Smooth muscle cell (in vitro differentiated cells): ENCODE results near the gene GGCX. TPM values are rescaled to one million over a fixed set of nuclear protein-coding genes. Genes with fewer than 3 reads are reported as not detected.
"Not testable (repeated sequence)": the region's sequence is repeated elsewhere in the genome, so short reads cannot be mapped to it uniquely, and the experiment has no call there.

ENCODE experiments used
- DNase-seq: peaks from one replicate; lab custom pipeline; 2025; ENCODE audit not compliant: unreplicated experiment; lab: John Stamatoyannopoulos, UW
- H2AFZ ChIP-seq: fragments of 200-600 bp; sonication (generic); 2 replicates; pipeline ENCODE4 v1.6.0; 2016; ENCODE audit warnings: antibody characterized with exemption, low read depth, mild to moderate bottlenecking
- H3F3A ChIP-seq: fragments of 200-600 bp; sonication (generic); 2 replicates; pipeline ENCODE4 v1.6.0; 2017; ENCODE audit warnings: antibody characterized with exemption, low read depth
- H3K27ac ChIP-seq: fragments of 200-600 bp; sonication (generic); 2 replicates; pipeline ENCODE4 v1.5.1; 2016; ENCODE audit warnings: low read depth, mild to moderate bottlenecking
- H3K27me3 ChIP-seq: fragments of 200-600 bp; sonication (generic); 2 replicates; pipeline ENCODE4 v1.6.1; 2016; ENCODE audit warnings: low read depth, mild to moderate bottlenecking
- H3K36me3 ChIP-seq: fragments of 200-600 bp; sonication (generic); 2 replicates; pipeline ENCODE4 v1.5.1; 2016; ENCODE audit warnings: low read depth
- H3K4me1 ChIP-seq: fragments of 200-600 bp; sonication (generic); 2 replicates; pipeline ENCODE4 v1.5.1; 2016; ENCODE audit warnings: low read depth
- H3K4me2 ChIP-seq: fragments of 200-600 bp; sonication (generic); 2 replicates; pipeline ENCODE4 v1.6.0; 2016; ENCODE audit warnings: mild to moderate bottlenecking
- H3K4me3 ChIP-seq: fragments of 200-600 bp; sonication (generic); 2 replicates; pipeline ENCODE4 v1.5.1; 2016; ENCODE audit warnings: mild to moderate bottlenecking
- H3K79me2 ChIP-seq: fragments of 200-600 bp; sonication (generic); 2 replicates; pipeline ENCODE4 v1.6.0; 2016; ENCODE audit warnings: low read depth, mild to moderate bottlenecking
- H3K9ac ChIP-seq: fragments of 200-600 bp; sonication (generic); 2 replicates; pipeline ENCODE4 v1.6.0; 2016; ENCODE audit warnings: low read depth
- H3K9me3 ChIP-seq: fragments of 200-600 bp; sonication (generic); replicated peaks from 2 replicates; pipeline ENCODE4 v1.5.1; 2016; ENCODE audit warnings: low read depth
- H4K20me1 ChIP-seq: fragments of 200-600 bp; sonication (generic); 2 replicates; pipeline ENCODE4 v1.6.0; 2016; ENCODE audit warnings: low read depth
- CTCF ChIP-seq: fragments of 200-600 bp; sonication (generic); IDR thresholded peaks from 2 replicates; pipeline ENCODE4 v1.5.1; 2017; ENCODE audit warnings: borderline replicate concordance, mild to moderate bottlenecking, antibody characterized with exemption; ENCODE audit not compliant: insufficient read depth, poor library complexity, severe bottlenecking
- WGBS: methylation state at CpG from one replicate; pipeline ENCODE4 v1.1.7; 2016; ENCODE audit warnings: low lambda C conversion rate; 5-methylcytosine and 5-hydroxymethylcytosine counted together
- polyA plus RNA-seq: library from polyadenylated mRNA; unstranded; fragments of >200 nt; fragmentation: Nextera tagmentation; extraction: Ambion mirVana; gene quantifications from 2 replicates; pipeline ENCODE4 v1.2.1, GENCODE V29; 2016
- total RNA-seq: library from RNA; depleted of rRNA; stranded (reverse); fragments of >200 nt; gene quantifications from 2 replicates; pipeline ENCODE4 v1.2.3, GENCODE V29; 2014

GGCX gene
- total and polyA plus RNA-seq, 2 experiments from 2014 or later: 44.5 to 83.2 TPM

- Histone ChIP-seq H3K4me2 (peak overlapping the region; percentile 83), H3K4me1 (peaks cover 9% of the 10 kb centered on the region), H3K9me3 (no peaks in the 10 kb centered on the region), H2AFZ (peak overlapping the region; percentile 64), H3K4me3 (peak overlapping the region; percentile 66), H3F3A (peaks cover 7% of the 10 kb centered on the region), H3K79me2 (peaks cover 18% of the 10 kb centered on the region), H4K20me1 (peaks cover 15% of the 10 kb centered on the region), H3K27me3 (no peaks in the 10 kb centered on the region), H3K36me3 (no peaks in the 10 kb centered on the region), H3K27ac (peak overlapping the region; percentile 80), H3K9ac (peak overlapping the region; percentile 67)
- DNase-seq: no peak
- no peak for TF ChIP-seq CTCF
- WGBS: 29% methylated on average over 13 of the region's 13 CpGs
Observed at GRCh38 chr2:85594715-85595300, 33.5 kb upstream of the GGCX start.

- H3K9me3 ChIP-seq: no peaks in the 10 kb centered on the region
- WGBS: 74% methylated on average over 3 of the region's 3 CpGs
- no peaks in the 10 kb centered on the region for H3K36me3 ChIP-seq
- H3K27me3 ChIP-seq: no peaks in the 10 kb centered on the region
- no peak for TF ChIP-seq CTCF
- no peak overlapping the region for H3K4me3 ChIP-seq
- no peak overlapping the region for H3K27ac ChIP-seq
- H3K9ac ChIP-seq: no peak overlapping the region
- H3K79me2 ChIP-seq: peaks cover 18% of the 10 kb centered on the region
- no peak for DNase-seq
- peaks cover 9% of the 10 kb centered on the region for H3K4me1 ChIP-seq
- no peak overlapping the region for H3K4me2 ChIP-seq
- peaks cover 15% of the 10 kb centered on the region for H4K20me1 ChIP-seq
- no peak overlapping the region for H2AFZ ChIP-seq
- peaks cover 7% of the 10 kb centered on the region for H3F3A ChIP-seq
Observed at GRCh38 chr2:85593023-85593422, 31.7 kb upstream of the GGCX start.

GRCh38 chr2:85592299-85592698 lies 31.0 kb upstream of the GGCX start:
- not testable (repeated sequence) for H3F3A ChIP-seq, H3K4me3 ChIP-seq, H3K27me3 ChIP-seq, H3K4me2 ChIP-seq, H3K9me3 ChIP-seq, H3K4me1 ChIP-seq, H3K36me3 ChIP-seq, H3K27ac ChIP-seq, H2AFZ ChIP-seq, H3K9ac ChIP-seq, DNase-seq
- Histone ChIP-seq H3K79me2 (peaks cover 14% of the 10 kb centered on the region), H4K20me1 (peaks cover 13% of the 10 kb centered on the region)
- WGBS: 93% methylated on average over 9 of the region's 9 CpGs

GRCh38 chr2:85591563-85591962 lies 30.3 kb upstream of the GGCX start:
- peak overlapping the region; percentile 79 for H3K4me2 ChIP-seq
- H3K4me3 ChIP-seq: no peak overlapping the region
- no peaks in the 10 kb centered on the region for H3K27me3 ChIP-seq
- H3K9ac ChIP-seq: peak overlapping the region; percentile 10
- H3K79me2 ChIP-seq: peaks cover 7% of the 10 kb centered on the region
- H4K20me1 ChIP-seq: peaks cover 5% of the 10 kb centered on the region
- no peak for TF ChIP-seq CTCF
- H3K27ac ChIP-seq: peak overlapping the region; percentile 87
- H3F3A ChIP-seq: peaks cover 7% of the 10 kb centered on the region
- no peaks in the 10 kb centered on the region for H3K9me3 ChIP-seq
- H2AFZ ChIP-seq: no peak overlapping the region
- peaks cover 8% of the 10 kb centered on the region for H3K4me1 ChIP-seq
- H3K36me3 ChIP-seq: no peaks in the 10 kb centered on the region
- WGBS: 85% methylated on average over 12 of the region's 12 CpGs
- DNase-seq: no peak
